Parathyroid adenoma (tissue), 2 donors: Measurements from ENCODE around the gene MX1.

Experiments used
- H2AFZ ChIP-seq: fragments of 300-600 bp; sonication (generic); one replicate; pipeline ENCODE4 v1.7.0; 2017; ENCODE audit warnings: antibody characterized with exemption, mild to moderate bottlenecking
- H3K27ac ChIP-seq: fragments of 300-600 bp; sonication (generic); one replicate; pipeline ENCODE4 v1.7.0; 2017
- H3K27me3 ChIP-seq: fragments of 300-600 bp; sonication (generic); one replicate; pipeline ENCODE4 v1.7.0; 2017; ENCODE audit warnings: low read length; ENCODE audit not compliant: control insufficient read depth, insufficient read depth
- H3K36me3 ChIP-seq: fragments of 300-600 bp; sonication (generic); one replicate; pipeline ENCODE4 v1.7.0; 2017; ENCODE audit warnings: low read length; ENCODE audit not compliant: control insufficient read depth, insufficient read depth
- H3K4me1 ChIP-seq: fragments of 300-600 bp; sonication (generic); one replicate; pipeline ENCODE4 v1.7.0; 2017; ENCODE audit warnings: control low read depth
- H3K4me2 ChIP-seq: fragments of 300-600 bp; sonication (generic); one replicate; pipeline ENCODE4 v1.7.0; 2017; ENCODE audit warnings: low read length
- H3K4me3 ChIP-seq: fragments of 300-600 bp; sonication (generic); one replicate; pipeline ENCODE4 v1.7.0; 2017; ENCODE audit warnings: low read depth, low read length
- H3K79me2 ChIP-seq: fragments of 300-600 bp; sonication (generic); one replicate; pipeline ENCODE4 v1.7.0; 2017; ENCODE audit warnings: control low read depth
- H3K9ac ChIP-seq: fragments of 300-600 bp; sonication (generic); one replicate; pipeline ENCODE4 v1.7.0; 2017; ENCODE audit warnings: mild to moderate bottlenecking
- H3K9me3 ChIP-seq: fragments of 300-600 bp; sonication (generic); one replicate; pipeline ENCODE4 v1.7.0; 2017; ENCODE audit warnings: low read length; ENCODE audit not compliant: control insufficient read depth
- TF ChIP-seq, protein P1 (sequence below): fragments of 300-600 bp; sonication (generic); IDR thresholded peaks from one replicate; pipeline ENCODE4 v1.7.0; 2017; ENCODE audit warnings: antibody characterized with exemption, mild to moderate bottlenecking
- donor health status: primary hyperparathyroidism.

The MX1 gene

DNA sequence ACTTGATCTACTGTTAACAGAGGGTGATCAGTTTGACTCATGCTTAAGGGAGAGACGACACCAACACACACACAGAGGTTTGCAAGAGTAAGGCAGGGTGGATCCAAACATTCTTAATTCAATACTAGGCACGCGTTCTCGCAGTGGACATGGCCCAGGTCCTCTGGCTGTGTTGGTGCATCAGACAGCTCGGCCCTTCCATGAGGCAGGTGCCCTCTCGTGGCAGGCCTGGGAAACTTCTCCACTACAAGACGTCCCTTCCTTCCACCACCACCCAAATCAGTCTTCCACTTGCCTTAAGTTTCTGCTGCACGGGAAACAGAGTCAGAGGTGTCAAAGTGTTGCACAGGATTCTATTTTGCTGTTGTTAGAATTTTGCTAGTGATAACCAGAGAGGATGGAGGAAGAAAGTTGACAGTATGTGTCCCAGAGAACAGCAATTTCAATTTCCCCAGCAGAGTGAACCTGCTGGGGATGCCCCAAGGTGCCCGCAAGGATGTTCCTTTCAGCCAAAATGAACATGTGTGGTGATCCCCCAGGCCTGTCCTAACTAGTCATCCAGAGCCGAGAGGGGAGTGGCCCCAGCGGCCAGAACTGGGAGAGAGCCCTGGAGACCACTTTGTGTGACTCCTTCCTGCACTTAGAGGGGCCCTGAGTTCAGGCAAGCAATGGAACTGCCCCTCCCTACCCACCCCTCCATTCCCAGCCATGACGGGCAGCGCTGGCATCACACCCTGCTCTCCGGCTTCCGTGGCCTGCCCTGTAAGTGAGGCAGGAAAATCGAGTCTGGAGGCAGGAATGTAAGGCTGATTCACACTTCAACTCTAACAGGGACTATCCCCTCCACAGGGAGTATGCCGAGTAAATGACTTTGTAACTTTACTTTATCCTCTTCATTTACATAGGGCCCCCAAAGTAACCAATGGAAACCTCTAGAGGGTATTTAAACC, 34.8 kb downstream of the MX1 start:
- Histone ChIP-seq H2AFZ (no peak overlapping the region), H3K36me3 (no peaks in the 10 kb centered on the region), H3K27ac (no peak overlapping the region), H3K4me3 (no peak overlapping the region), H3K4me2 (no peak overlapping the region), H3K9ac (no peak overlapping the region), H3K27me3 (no peaks in the 10 kb centered on the region), H3K79me2 (no peaks in the 10 kb centered on the region), H3K4me1 (no peaks in the 10 kb centered on the region), H3K9me3 (no peaks in the 10 kb centered on the region)
- TF ChIP-seq, protein P1, sequence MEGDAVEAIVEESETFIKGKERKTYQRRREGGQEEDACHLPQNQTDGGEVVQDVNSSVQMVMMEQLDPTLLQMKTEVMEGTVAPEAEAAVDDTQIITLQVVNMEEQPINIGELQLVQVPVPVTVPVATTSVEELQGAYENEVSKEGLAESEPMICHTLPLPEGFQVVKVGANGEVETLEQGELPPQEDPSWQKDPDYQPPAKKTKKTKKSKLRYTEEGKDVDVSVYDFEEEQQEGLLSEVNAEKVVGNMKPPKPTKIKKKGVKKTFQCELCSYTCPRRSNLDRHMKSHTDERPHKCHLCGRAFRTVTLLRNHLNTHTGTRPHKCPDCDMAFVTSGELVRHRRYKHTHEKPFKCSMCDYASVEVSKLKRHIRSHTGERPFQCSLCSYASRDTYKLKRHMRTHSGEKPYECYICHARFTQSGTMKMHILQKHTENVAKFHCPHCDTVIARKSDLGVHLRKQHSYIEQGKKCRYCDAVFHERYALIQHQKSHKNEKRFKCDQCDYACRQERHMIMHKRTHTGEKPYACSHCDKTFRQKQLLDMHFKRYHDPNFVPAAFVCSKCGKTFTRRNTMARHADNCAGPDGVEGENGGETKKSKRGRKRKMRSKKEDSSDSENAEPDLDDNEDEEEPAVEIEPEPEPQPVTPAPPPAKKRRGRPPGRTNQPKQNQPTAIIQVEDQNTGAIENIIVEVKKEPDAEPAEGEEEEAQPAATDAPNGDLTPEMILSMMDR, result peak; percentile 59

DNA sequence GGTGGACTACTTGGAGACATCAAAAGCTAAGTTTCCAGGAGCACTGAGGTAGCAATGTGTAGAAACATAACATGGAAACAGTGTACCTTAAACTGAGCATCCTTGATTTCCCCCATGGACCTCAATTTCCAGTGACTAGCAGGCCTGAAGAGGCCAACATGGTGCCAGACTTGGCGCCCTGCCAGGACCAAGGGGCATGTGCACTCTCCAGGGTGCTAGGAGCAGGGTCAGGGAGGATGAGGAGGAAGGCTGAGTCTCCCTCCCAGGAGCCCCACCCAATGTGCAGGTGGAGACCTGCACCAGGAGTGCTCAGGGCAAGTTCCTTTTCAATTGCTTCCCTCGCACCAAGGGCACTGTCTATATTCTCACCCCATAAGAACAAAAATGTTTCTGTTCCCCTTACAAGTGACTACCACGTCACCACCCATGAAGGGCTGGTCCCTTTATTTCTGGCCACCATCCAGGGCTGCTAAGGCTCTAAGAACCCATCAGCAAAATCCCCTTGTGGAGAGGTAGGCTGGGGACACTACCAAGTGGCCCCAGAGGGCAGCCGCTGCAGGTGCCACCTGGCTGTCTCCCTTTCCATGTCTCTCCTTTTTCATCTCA, 39.2 kb downstream of the MX1 start:
- Histone ChIP-seq H3K4me3 (no peak overlapping the region), H3K9ac (no peak overlapping the region), H3K4me2 (no peak overlapping the region), H2AFZ (no peak overlapping the region), H3K27ac (no peak overlapping the region), H3K36me3 (no peaks in the 10 kb centered on the region), H3K79me2 (no peaks in the 10 kb centered on the region), H3K4me1 (peaks cover 3% of the 10 kb centered on the region), H3K27me3 (no peaks in the 10 kb centered on the region), H3K9me3 (no peaks in the 10 kb centered on the region)
- TF ChIP-seq, protein P1, result no peak

DNA sequence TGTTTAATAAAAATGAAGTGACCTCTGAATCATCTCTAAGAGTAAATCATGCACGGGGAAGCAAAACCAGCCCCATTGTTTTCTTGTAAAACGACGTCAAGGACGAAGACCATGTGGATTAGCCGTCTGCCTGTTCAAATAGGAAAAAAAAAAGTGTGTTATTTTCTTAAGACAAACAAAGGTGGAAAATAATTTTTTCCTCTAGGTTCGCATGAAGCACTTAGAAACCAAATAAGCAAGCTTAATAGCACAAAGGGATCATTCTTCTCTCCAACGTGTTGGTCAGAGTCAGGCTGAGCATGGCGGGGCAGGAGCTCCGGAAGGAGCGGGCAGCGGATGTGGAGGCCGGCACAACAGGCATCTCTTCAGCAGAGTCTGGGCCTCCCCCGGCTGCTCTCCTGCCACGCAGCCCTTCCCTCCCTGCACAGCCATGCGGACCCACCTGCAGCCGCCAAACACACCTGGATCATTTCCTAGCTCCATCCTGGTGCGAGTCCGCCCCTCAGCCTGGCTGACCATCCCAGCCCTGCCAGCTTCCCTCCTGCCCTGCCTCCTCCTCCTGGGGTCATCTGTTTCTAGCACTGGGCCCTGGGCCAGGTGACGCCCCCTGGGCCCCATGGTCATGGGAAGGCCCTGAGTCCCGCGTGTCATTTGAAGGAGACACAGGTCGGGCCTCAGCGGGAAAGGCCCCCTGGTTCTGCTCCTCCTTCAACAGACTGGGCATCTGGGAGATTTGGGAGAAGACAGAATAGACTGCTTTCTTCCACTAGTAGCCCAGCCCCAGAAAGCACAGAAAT, 40.2 kb downstream of the MX1 start:
- H3K27me3 ChIP-seq, result no peaks in the 10 kb centered on the region
- no peak overlapping the region for H3K4me2 ChIP-seq
- H3K4me1 ChIP-seq, result peaks cover 3% of the 10 kb centered on the region
- H3K36me3 ChIP-seq, result no peaks in the 10 kb centered on the region
- no peak overlapping the region for H2AFZ ChIP-seq
- H3K9ac ChIP-seq, result no peak overlapping the region
- TF ChIP-seq, protein P1, result no peak
- no peaks in the 10 kb centered on the region for H3K9me3 ChIP-seq
- H3K4me3 ChIP-seq, result no peak overlapping the region
- no peaks in the 10 kb centered on the region for H3K79me2 ChIP-seq
- no peak overlapping the region for H3K27ac ChIP-seq

DNA sequence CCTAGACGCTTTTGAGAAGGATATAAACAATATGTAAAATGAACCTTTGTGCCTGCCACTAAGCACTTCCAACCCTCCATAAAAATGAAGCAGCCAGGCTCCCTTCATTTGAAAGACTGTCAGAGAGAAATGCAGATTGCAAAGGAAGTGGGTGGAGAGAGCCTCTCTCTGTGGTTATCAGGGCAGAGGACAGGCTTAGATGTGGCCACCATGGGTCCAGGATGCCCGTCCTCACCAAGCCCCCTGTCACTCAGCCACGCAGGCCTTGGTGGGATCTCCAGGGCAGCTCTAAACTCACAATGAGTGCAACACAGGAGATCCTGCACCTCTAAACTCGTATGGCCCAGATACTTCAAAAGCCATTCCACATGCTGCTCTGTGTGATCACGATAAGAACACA, 44.0 kb downstream of the MX1 start:
- Histone ChIP-seq H3K4me3 (no peak overlapping the region), H3K4me2 (no peak overlapping the region), H3K27ac (no peak overlapping the region), H2AFZ (no peak overlapping the region), H3K36me3 (no peaks in the 10 kb centered on the region), H3K79me2 (no peaks in the 10 kb centered on the region), H3K9me3 (no peaks in the 10 kb centered on the region), H3K27me3 (no peaks in the 10 kb centered on the region), H3K9ac (no peak overlapping the region), H3K4me1 (peaks cover 3% of the 10 kb centered on the region)
- TF ChIP-seq, protein P1, result no peak
